ENCODE measurements around the gene FASTK.

The FASTK gene

DNA sequence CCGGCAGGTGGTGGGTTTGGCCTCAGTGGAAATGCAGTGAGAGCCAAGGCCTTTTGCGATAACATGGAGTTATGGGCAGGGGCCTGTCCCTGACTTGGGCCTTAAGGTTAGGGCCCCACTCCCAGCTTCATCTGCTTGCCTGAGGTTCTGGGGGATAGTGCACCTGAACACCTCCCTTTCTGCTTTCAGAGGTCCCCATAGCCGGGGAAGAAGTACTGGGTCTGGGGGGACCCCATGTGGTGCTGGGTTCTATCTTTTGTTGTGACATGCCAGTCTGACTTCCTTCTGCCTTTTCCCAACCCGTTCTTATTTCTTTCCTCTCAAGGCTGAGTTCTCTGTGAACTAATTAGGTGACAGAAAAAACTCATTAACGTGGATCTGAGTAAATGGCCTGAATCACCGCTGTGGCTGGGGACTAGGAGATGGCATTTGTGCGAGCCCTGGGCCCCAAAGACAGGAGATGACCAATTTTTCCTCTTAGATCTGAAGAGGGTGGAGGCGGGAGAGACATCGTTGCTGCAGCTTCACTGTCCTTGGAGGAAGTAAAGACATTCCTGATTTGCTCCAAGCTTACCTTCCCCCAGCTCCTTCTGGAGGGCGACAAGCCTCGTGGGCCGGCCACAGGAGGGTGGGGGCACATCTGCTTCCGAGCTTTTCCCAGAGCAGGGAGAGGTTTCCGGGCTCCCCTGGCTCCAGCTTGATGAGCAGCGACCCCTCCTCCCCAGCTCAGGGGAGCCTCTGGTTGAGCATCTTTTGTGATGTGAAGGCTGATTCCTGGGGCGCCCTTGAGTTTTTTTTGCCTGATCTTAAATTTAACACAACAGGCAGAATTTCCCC is 7.6 kb upstream of the FASTK start:
- Histone ChIP-seq H3K27ac (ENCODE audit: insufficient read depth, low read length, poor library complexity, severe bottlenecking) (peak overlapping the region; percentile 59), H3K4me1 (ENCODE audit: control insufficient read depth, insufficient read depth, low read length, poor library complexity, severe bottlenecking) (peaks cover 26% of the 10 kb centered on the region)
- no peak for DNase-seq

GRCh38 chr7:151087245-151088018 is 6.8 kb upstream of the FASTK start:
- DNase-seq = no peak
- peak overlapping the region; percentile 83 for H3K4me3 ChIP-seq (ENCODE audit: insufficient read depth, low read depth, low read length, poor library complexity, severe bottlenecking)
- peaks cover 30% of the 10 kb centered on the region for H3K4me1 ChIP-seq (ENCODE audit: control insufficient read depth, insufficient read depth, low read length, poor library complexity, severe bottlenecking)
- no peaks in the 10 kb centered on the region for H3K36me3 ChIP-seq (ENCODE audit: control insufficient read depth, insufficient read depth, low read length)
- H3K27ac ChIP-seq (ENCODE audit: insufficient read depth, low read length, poor library complexity, severe bottlenecking) = peak overlapping the region; percentile 59
- H3K9me3 ChIP-seq (ENCODE audit: control insufficient read depth, low read length) = no peaks in the 10 kb centered on the region
- no peaks in the 10 kb centered on the region for H3K27me3 ChIP-seq (replicated peaks; ENCODE audit: control insufficient read depth, insufficient read depth, low read length, poor library complexity, severe bottlenecking)

More for the DNA sequence above, 7.6 kb upstream of the FASTK start:
- Histone ChIP-seq H3K36me3 (ENCODE audit: control insufficient read depth, insufficient read depth, low read length) (no peaks in the 10 kb centered on the region), H3K4me3 (ENCODE audit: insufficient read depth, low read depth, low read length, poor library complexity, severe bottlenecking) (peak overlapping the region; percentile 83), H3K9me3 (ENCODE audit: control insufficient read depth, low read length) (no peaks in the 10 kb centered on the region), H3K27me3 (replicated peaks; ENCODE audit: control insufficient read depth, insufficient read depth, low read length, poor library complexity, severe bottlenecking) (no peaks in the 10 kb centered on the region)

DNA sequence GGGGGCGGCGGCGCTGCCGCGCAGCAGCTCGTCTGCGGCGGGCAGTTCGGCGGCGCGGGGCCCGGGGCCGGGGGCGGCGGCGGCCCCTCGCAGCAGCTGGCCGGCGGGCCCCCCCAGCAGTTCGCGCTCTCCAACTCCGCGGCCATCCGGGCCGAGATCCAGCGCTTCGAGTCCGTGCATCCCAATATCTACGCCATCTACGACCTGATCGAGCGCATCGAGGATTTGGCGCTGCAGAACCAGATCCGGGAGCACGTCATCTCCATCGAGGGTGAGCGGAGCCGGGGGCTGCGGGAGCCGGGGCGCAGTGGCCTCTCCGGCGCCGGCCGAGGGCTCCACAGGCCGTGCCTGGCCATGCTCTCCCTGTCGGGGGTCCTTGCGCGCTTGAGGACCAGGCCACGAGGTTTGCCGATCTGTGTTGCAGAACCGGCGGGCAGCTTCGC is 6.2 kb upstream of the FASTK start:
- peaks cover 36% of the 10 kb centered on the region for H3K4me1 ChIP-seq (ENCODE audit: control insufficient read depth, insufficient read depth, low read length, poor library complexity, severe bottlenecking)
- DNase-seq = no peak
- no peaks in the 10 kb centered on the region for H3K27me3 ChIP-seq (replicated peaks; ENCODE audit: control insufficient read depth, insufficient read depth, low read length, poor library complexity, severe bottlenecking)
- H3K27ac ChIP-seq (ENCODE audit: insufficient read depth, low read length, poor library complexity, severe bottlenecking) = peak overlapping the region; percentile 59
- peak overlapping the region; percentile 83 for H3K4me3 ChIP-seq (ENCODE audit: insufficient read depth, low read depth, low read length, poor library complexity, severe bottlenecking)
- no peaks in the 10 kb centered on the region for H3K36me3 ChIP-seq (ENCODE audit: control insufficient read depth, insufficient read depth, low read length)
- H3K9me3 ChIP-seq (ENCODE audit: control insufficient read depth, low read length) = no peaks in the 10 kb centered on the region

DNA sequence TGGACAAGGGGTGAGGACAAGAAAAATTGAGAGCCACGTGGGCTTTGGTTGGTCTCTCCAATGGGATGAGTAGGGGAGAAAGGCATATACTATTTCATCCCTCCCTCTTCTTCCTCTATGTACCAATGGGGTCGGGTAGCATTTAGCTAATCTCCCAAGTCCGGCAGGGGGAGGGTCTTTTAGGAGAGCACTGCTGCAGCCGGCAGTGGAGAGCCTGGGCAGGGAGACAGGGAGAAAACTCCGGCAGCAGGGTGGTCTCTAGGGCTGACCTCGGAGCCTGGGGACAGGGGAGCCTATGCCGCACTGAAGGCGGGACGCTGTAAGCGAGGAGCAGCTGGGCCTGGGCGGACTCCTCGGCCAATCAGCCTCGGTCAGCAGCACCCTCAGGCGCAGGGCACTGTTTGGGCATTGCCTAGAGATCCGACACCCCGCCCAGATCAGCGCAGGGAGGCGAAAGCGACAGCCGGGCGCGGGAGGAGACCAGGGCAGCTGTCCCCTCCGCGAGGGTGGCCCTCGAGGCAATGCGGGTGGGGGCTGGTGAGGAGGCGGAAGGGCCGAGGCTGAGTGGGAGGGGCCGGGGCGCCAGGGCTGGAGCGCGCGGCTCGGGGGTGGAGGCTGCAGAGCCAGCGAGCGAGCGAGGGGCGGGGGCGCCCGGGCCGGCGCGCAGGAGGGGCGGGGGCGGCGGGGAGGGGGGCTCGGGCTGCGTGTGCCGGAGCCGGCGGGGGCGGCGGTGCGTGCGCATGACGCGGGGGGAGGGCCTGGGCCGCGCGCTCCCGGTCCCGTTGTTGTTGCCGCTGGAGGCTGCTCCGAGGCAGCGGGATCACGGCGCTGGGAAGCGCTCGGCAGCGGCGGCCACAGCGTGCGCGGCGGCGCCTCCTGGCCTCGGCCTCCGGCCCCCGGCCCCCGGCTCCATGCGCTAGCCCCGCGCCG is 5.3 kb upstream of the FASTK start, which contains the start of gene AGAP3:
AGAP3 (plus strand) TSS at position 785 of the 930 bp plus-strand sequence. CDS start 267 bp downstream, outside the sequence.
- no peaks in the 10 kb centered on the region for H3K9me3 ChIP-seq (ENCODE audit: control insufficient read depth, low read length)
- peak within 1 kb of the TSS; percentile 83 for H3K4me3 ChIP-seq (ENCODE audit: insufficient read depth, low read depth, low read length, poor library complexity, severe bottlenecking)
- H3K27me3 ChIP-seq (replicated peaks; ENCODE audit: control insufficient read depth, insufficient read depth, low read length, poor library complexity, severe bottlenecking) = no peaks in the 10 kb centered on the region
- peak within 1 kb of the TSS; percentile 59 for H3K27ac ChIP-seq (ENCODE audit: insufficient read depth, low read length, poor library complexity, severe bottlenecking)
- peaks cover 44% of the 10 kb centered on the region for H3K4me1 ChIP-seq (ENCODE audit: control insufficient read depth, insufficient read depth, low read length, poor library complexity, severe bottlenecking)
- peak; percentile 31 to 53 (median 52) for DNase-seq
- no peaks in the 10 kb centered on the region for H3K36me3 ChIP-seq (ENCODE audit: control insufficient read depth, insufficient read depth, low read length)

- Histone ChIP-seq H3K4me1 (ENCODE audit: control insufficient read depth, insufficient read depth, low read length, poor library complexity, severe bottlenecking) (peaks cover 47% of the 10 kb centered on the region), H3K36me3 (ENCODE audit: control insufficient read depth, insufficient read depth, low read length) (no peaks in the 10 kb centered on the region), H3K9me3 (ENCODE audit: control insufficient read depth, low read length) (no peaks in the 10 kb centered on the region), H3K27ac (ENCODE audit: insufficient read depth, low read length, poor library complexity, severe bottlenecking) (no peak overlapping the region), H3K27me3 (replicated peaks; ENCODE audit: control insufficient read depth, insufficient read depth, low read length, poor library complexity, severe bottlenecking) (no peaks in the 10 kb centered on the region), H3K4me3 (ENCODE audit: insufficient read depth, low read depth, low read length, poor library complexity, severe bottlenecking) (no peak overlapping the region)
- DNase-seq = no peak
Measured at GRCh38 chr7:151085329-151085690, 4.7 kb upstream of the FASTK start.

DNA sequence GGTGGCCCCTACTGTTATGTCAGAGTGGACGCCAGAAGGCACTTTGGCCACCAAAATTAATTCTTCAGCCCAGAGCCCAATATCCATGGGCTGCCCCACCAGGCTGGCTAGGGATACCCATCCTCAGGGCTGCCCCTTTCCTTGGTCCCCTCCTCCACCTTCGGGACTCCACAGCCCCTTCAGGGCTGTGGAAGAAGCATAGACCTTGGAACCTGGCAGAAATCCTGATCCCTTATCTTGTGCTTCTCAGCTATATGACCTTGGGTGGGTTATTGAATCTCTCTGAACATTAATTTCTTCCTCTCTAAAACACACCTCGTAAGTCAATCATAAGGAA is 3.2 kb upstream of the FASTK start:
- H3K36me3 ChIP-seq (ENCODE audit: control insufficient read depth, insufficient read depth, low read length) = no peaks in the 10 kb centered on the region
- peaks cover 56% of the 10 kb centered on the region for H3K4me1 ChIP-seq (ENCODE audit: control insufficient read depth, insufficient read depth, low read length, poor library complexity, severe bottlenecking)
- no peaks in the 10 kb centered on the region for H3K27me3 ChIP-seq (replicated peaks; ENCODE audit: control insufficient read depth, insufficient read depth, low read length, poor library complexity, severe bottlenecking)
- H3K27ac ChIP-seq (ENCODE audit: insufficient read depth, low read length, poor library complexity, severe bottlenecking) = peak overlapping the region; percentile 90
- H3K9me3 ChIP-seq (ENCODE audit: control insufficient read depth, low read length) = no peaks in the 10 kb centered on the region
- no peak for DNase-seq
- H3K4me3 ChIP-seq (ENCODE audit: insufficient read depth, low read depth, low read length, poor library complexity, severe bottlenecking) = peak overlapping the region; percentile 78

- Histone ChIP-seq H3K4me3 (ENCODE audit: insufficient read depth, low read depth, low read length, poor library complexity, severe bottlenecking) (peak within 1 kb of the TSS; percentile 78), H3K4me1 (ENCODE audit: control insufficient read depth, insufficient read depth, low read length, poor library complexity, severe bottlenecking) (peaks cover 56% of the 10 kb centered on the region), H3K27ac (ENCODE audit: insufficient read depth, low read length, poor library complexity, severe bottlenecking) (peak within 1 kb of the TSS; percentile 90), H3K27me3 (replicated peaks; ENCODE audit: control insufficient read depth, insufficient read depth, low read length, poor library complexity, severe bottlenecking) (no peaks in the 10 kb centered on the region), H3K9me3 (ENCODE audit: control insufficient read depth, low read length) (no peaks in the 10 kb centered on the region), H3K36me3 (ENCODE audit: control insufficient read depth, insufficient read depth, low read length) (no peaks in the 10 kb centered on the region)
- peak; percentile 83 to 90 (median 85) for DNase-seq
Measured at GRCh38 chr7:151083071-151083823, 2.6 kb upstream of the FASTK start, which contains the start of gene TMUB1. TSS of gene TMUB1 (minus strand) at chr7:151083493. CDS start at chr7:151082563, 930 bp downstream.

DNA sequence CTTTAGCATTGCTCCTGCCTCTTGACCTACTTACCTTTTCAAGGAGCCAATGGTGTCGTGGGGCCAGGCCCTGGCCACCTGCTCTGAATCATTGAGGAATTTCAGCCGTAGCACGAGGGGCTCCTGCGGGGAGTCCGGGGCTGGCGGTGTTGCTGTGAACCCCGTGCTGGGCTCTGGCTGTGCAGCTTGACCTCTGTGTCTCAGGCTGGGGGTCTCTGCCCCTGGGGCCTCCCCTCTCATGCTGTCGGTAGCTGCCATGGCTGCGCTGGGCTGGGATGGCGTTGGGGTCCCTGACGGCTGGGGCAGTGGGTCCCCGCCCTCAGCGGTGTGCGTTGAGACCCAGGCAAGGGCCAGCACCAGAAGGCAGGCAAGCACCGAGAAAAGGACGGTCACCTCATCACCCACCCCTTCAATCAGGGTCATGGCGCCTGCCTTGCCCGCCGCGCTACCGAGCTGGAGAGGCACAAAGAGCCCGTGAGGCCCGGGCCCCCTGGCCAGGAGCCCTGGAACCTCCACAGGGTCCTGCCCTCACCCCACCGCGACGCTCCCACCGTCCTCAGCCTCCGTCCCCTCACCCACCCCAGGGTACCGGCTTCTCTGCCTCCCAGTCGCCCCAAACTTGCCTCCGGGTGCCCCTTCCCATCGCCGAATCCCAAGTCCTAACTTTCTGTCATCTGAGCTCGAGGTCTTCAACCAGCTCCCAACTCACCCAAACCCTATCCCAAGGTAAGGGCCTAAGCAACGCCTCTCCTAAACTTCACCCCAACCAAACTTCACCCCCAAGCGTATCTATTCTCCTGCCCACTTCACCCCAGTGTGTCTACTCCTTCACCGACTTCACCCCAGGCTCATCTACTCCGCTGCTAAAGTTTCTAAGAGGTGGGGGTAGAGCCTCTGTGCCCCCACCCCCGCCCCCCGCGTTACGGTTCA is 1.8 kb upstream of the FASTK start:
- Histone ChIP-seq H3K9me3 (ENCODE audit: control insufficient read depth, low read length) (no peaks in the 10 kb centered on the region), H3K4me1 (ENCODE audit: control insufficient read depth, insufficient read depth, low read length, poor library complexity, severe bottlenecking) (peaks cover 49% of the 10 kb centered on the region), H3K27ac (ENCODE audit: insufficient read depth, low read length, poor library complexity, severe bottlenecking) (peak overlapping the region; percentile 90), H3K36me3 (ENCODE audit: control insufficient read depth, insufficient read depth, low read length) (peaks cover 7% of the 10 kb centered on the region), H3K27me3 (replicated peaks; ENCODE audit: control insufficient read depth, insufficient read depth, low read length, poor library complexity, severe bottlenecking) (no peaks in the 10 kb centered on the region), H3K4me3 (ENCODE audit: insufficient read depth, low read depth, low read length, poor library complexity, severe bottlenecking) (peak overlapping the region; percentile 78)
- DNase-seq = no peak
